GM19328 (cell line): ENCODE results near the gene NSRP1.
"Not testable (repeated sequence)": the region's sequence is repeated elsewhere in the genome, so short reads cannot be mapped to it uniquely, and the experiment has no call there.

Source experiments
- ATAC-seq: cut with Tn5 transposase; IDR thresholded peaks from one replicate; pipeline ENCODE4 v1.9.1; 2021; ENCODE audit warnings: mild to moderate bottlenecking, moderate library complexity; ENCODE audit not compliant: unreplicated experiment

The NSRP1 gene

DNA sequence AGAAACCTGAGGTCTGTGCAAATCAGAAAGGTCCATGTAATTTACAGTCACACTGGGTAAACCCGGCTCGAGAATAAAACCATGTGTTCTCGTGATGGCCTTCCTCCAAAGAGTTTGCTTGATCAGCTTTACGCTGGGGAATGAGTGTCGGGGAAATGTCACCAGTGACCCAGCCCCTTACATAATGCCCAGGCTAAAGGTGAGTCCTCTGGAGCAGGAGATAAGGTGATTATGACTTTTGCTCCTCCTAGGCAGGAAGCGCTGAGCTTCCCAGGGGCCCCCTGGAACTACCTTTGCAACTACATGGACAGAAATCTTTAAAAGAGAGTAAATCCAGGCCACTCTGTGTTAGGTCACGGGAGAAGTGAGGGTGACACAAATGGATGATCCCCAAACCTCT, 103.2 kb downstream of the NSRP1 start:
- no peak for ATAC-seq

DNA sequence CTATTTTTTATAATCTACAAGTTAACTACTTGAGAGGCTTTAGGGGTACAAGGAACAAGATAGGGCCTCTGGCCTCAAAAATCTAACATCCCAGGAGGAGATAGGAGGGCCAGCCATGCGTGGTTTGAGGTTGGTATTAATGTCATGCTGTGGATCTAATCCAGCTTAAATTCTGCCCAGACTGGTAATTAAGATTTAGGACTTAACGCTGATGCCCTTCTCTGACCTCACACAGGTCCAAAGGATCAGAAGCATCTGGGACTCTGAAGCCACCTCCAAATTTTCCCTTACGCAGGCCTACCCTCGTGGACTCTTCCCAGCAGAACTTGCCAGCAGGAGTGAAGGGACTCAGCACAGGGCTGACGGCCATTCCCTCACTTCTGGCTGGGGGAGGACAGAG, 103.8 kb downstream of the NSRP1 start:
- ATAC-seq = no peak

DNA sequence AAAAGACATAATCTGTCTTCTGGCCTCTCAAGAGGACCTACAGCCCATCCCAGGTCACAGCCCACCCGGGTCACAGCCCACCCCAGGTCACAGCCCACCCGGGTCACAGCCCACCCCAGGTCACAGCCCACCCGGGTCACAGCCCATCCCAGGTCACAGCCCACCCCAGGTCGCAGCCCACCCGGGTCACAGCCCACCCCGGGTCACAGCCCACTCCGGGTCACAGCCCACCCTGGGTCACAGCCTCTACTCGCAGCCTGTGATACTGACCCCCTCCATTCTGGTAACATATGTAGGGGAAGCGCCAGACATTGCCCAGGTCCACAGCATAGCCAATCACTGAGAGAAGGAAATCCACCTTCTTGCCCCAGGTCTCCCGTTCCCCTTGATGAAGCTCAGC, 104.7 kb downstream of the NSRP1 start:
- no peak for ATAC-seq

DNA sequence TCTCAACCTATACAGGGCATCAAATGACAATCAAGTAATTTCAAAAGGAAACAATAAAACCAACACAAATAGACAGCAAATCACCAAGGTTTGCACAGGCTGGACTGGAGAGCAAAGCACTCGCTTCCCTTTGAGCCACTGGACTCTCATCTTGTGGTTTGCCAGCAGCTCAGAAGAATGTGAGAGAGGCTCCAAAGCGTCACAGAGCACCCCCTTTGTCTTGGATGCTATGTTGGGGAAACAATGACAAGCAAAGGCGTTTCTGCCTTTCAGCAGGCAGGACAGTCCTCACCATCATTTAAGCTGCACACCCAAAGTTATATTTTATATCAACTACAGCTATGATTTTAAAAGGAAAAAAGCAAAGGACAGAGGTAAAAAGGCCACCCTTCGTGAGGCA, 105.6 kb downstream of the NSRP1 start:
- ATAC-seq = no peak

DNA sequence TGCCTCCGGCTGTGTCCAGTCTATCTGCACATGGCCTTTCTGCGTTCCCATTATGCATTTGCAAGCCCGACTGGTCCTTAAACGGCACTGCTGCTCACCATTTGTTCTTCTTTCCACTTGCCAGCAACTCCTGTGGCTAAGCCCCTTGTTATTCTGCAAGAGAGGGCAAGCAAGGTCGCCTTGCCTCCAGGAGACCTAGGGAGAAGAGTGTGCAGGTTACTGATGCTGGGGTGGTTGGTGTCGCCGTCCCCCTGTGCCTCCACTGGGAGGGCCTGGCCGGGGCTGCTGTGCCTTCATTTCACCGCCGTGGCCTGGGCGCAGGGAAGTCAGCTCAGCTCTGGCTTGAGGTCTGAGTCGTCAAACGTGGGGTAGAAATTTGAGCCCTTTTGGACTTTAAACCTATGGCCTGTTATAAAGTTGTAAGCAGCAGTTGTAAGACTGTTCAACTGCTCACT, 106.1 kb downstream of the NSRP1 start:
- no peak for ATAC-seq

DNA sequence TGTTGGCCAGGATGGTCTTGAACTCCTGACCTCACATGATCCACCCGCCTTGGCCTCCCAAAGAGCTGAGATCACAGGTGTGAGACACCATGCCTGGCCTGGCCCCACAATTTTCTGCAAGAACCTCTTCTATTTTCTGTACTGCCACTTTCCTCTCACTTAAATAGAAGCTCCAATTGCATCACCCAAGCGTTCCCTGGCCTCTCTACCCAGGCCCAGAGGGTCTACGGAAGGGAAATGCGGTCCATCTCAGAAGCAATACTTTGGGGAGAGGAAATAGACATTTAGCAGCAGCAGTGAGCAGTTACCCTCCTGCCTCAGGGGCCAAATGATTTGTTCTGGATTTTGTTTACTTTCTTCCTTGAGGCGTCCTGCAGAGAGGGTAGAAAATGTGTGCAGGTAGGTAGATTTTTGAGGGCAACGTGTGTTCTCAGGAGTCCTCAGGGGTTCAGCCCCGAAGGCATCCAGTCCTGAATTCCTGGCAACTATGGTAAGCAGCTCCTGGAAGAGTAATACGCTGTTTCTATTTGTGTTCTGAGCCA, 107.9 kb downstream of the NSRP1 start:
- no peak for ATAC-seq

DNA sequence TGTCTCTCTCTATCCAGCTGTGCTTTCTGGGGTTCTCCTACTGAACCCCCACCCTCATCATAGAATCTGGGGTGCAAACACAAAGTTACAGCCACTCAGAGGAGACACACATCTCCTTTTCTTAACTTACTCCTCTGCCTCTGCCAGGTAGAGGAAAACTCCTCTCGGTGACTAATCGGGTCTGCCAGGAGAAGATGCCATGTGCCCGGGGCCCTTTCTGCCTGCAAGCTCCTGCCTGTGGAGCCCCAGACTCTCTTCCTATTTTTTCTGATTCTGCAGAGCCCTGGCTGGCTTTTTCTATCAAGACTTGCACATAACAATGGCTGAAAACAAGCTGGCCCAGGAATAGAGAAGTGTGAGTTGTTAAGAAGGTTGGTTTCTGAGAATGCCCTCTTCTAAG, 108.5 kb downstream of the NSRP1 start:
- ATAC-seq = no peak

DNA sequence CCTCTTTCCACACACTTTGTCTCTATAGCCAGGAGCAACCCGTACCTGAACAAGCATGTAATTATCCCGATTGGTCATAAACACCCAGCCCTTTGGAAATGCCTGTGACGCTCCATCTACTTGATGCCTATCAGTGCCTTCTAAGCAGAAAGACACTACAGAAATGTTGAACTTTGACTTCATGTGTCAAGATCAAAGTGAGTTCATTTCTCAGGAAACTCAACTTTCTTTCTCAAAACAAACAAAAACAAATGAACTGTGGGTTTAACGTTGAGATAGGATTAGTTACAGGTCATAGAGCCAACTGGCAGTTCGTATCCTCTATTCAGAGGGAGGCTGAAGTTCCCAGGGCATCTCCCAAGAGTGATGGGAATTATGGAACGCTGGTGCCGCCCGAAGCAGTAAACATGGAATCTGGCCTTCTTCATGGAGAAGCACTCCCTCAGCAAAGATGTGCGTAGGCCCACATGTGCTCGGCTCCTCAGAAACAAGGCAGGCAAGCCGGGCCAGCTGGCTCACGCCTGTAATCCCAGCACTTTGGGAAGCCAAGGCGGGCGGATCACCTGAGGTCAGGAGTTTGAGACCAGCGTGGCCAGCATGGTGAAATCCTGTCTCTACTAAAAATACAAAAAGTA, 109.4 kb downstream of the NSRP1 start:
- ATAC-seq = no peak

DNA sequence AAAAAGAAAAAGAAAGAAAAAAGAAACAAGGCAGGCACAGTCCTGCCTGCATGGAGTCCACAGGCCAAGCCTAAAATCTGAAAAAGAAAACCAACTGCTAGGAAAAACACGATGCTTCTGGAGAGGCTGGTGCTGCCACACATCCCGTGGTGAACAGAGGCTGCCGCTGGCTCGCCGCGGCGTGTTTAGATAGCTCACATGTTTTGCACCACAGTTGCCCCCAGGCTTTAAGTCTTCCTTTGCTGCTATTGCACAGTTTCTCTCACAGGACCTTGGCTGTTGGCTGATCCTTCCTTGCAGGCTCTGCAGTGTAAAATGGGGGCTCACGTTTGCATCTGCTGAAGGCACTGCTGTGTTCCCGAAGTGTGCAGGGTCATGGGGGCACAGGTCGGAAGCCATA, 110.3 kb downstream of the NSRP1 start:
- no peak for ATAC-seq

DNA sequence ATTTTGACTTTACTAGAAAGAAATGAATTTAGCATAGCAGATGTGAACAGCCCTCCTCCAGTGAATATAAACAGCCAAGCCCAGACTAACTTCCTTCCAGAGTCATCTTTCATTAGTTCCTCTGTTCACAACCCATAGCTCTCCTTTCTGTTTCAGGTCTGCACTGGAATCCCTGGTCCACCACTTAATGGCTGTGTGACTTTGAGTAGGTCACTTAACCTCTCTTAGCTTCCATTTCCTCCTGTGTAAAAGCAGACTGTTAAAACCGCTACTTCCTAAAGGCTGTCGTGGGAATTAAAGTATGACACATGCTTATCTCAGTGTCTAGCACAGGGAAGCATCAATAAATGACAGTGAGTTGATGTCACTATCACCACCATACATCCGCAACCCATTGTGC, 111.4 kb downstream of the NSRP1 start:
- ATAC-seq = no peak

DNA sequence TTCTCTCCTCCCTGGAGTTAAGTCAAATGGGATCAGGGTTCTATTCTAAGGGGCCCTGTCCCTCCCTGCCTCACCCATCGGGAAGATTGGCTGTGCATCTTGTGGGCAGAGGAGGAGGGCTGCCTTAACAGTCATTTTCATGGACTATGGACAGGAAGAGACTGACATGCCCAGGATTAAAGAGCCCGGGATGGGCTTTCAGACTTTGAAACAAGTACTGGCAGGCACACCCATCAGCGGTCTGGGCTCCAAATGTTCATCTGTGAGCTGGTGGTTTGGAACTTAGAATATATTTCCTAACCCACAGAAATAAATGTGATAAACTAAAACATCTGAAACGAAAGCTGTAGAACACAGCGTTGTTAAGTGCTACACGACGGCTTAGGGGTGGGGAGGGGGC, 112.4 kb downstream of the NSRP1 start:
- no peak for ATAC-seq

DNA sequence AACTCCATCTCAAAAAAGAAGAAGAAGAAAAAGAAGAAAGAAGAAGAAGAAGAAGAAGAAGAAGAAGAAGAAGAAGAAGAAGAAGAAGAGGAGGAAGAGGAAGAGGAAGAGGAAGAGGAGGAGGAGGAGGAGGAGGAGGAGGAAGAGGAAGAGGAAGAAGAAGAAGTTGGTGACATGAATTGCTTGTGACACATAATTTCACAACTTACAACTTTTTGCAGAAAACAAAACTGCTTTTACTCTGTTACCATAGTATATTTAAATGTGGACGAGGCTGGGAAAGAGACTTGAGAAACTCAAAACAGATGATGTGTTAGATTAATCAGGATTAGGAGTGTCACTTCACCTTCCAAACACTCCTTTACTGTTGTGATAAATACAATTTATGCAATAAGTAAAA, 113.4 kb downstream of the NSRP1 start:
- ATAC-seq = not testable (repeated sequence)

DNA sequence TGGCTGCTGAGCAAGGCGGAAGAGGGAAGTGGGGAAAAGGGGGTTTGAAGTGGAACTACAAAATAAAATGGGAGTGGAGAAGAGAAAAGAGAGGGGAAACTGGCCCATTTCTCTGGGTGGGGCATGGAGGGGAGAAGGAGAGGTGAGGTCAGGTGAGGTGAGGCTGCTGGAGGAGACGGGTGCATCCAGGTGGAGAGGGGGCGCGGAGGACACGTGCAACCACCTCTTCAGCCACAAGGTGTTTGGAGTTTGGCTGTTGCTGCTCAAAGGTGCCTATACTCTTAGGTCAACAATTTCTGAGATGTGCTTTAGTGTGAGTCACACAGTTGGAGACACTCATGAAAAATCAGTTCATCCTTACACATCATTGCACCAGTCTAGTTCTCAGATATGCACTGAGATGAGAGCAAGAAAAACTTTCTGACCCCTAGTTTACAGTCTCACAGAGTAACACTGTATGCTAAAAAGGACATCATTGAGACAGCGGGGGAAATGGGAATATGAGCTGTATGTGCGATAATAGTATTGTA, 114.0 kb downstream of the NSRP1 start:
- no peak for ATAC-seq

DNA sequence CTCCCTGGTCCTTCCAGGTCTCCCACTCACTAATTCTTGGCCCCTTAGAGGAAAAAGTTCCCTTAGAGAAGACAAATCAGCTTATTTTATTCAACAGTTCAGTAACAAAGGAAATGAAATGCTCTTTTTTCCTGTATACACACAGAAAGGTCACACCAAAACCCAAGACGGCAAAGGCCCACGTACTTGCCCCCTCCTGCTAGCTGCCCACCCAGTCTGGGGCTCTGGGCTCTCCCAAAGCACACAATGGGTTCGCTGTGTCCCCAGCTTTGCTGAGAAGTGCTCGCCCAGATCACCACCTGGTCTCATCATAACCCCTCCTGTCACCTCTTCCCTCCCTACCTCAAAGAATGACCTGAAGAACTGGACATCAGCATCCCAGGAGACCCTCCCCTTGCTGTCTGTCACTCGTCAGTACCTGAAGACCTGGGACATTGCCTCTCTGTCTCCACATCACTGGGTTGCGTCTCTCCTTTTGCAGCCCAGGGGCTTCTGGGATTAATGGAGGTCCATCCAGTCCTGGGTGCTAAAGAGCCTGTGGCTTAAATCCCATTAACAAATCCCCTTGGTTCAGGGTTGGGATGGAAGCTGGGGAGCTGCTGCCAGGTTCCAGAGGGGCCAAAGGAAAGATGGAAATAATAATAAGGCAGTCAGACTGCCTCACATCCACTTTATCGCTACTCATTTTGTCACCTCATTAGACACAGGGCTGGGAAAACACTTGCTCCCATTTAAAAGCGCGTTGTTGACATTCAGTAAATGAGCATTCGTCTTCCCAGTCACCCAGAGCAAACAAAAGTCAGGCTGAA, 115.6 kb downstream of the NSRP1 start:
- no peak for ATAC-seq

DNA sequence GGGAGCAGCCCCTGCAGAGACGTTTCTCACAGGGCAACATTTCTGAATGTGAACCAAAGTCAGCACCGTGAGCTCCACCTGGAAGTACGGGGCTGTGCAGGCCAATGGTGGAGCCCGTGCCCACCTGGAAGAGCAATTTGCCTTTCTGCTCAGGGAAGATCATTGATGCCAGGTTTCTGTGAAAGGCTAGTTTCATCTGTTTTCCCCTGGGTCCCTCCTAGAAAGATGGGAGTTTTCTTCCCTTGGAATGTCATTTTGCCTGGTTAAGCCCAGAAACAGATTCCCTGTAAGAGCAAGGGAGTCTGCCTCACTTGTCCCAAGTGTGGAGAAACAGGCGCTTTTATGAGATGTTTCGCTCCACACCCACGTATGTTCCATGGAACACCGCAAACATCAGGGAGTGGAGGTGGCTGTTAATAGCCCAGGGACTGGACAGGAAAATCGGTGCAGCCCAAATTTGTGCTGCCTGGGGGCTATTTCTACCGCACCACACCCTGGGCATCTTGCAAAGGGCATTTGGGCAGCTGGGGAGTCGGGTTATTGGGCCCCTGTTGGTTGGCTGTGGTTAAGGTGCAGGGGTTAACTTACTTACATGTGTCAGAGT, 116.3 kb downstream of the NSRP1 start:
- no peak for ATAC-seq

DNA sequence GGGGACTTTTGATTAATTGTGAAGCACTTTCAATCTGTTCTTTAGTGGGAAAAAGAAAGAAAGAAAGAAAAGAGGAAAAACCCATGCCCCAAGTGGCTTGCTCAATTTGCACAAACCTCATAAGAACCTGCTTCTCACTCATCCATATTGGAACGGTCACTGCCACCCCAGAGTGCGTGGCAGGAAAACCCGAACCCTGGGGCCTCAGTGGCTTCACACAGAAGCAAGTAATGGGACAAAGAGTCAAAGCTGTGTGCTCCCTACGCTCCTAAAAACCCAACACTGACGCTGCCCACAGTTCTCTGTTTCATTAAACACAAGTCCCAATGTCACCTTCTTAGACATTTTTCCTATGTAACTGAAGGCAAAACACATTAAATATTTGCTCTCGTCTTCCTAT, 117.7 kb downstream of the NSRP1 start:
- no peak for ATAC-seq

DNA sequence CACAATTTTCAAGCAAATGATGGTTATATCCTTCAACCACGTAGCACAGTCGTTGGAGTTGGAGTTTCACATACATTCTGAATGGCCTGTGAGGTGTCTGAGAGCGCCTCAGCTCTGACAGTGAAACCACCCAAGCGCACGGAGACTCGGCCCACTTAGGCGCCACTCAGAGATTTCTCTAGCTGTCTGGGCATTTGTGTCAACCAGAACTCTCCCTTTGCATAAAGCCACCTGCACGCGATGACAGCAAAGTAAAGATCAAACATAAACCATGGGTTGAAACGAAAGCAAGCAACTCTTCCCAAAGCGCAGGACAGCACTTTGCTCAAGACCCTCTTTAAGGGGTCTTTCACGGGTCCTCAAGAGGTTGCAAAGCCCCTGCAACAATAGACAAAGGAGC, 118.3 kb downstream of the NSRP1 start:
- no peak for ATAC-seq

DNA sequence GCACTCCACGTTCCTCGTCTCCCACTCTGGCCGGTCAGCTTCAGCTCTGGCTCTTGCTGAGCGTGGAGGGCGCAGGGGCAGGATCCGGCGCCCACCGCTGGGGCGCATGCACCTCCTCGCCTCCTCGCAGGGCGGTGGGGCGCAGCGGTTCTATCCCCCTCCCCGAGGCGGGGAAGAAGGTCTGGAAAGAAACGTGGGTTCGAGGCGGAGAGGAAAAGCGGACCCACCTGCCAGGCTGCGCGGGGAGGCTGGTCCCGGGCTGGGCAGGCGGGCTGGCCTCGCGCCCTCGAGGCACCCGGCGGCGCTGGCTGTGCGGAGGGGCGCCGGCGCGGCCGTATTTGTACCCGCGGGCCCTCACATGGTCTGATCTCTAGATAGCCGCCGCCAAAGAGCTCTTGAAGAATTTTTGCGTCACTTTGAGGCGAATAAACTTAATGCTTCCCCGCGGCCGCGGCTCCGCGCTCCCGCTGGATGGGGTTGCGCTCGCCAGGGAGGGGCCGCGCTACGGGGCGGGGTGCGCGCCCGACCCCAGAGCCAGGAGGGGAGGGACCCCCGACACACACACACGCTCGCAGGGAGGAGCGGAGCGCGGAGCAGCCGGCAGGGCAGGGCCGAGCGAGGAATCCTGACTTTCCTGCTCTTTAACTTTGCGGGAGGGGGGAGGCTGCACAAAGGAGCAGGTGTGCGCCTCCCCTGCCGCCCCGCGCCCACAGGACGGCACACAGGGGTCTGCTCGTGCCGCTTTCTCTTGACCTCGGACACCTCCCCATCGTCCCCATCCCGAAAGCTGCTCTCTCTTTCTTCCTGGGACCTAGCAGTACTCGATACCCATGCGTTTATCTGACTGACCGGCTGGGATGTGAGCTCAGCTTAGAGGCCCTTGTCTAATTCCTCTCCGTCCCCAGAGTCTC, 119.0 kb downstream of the NSRP1 start, which contains the start of gene SLC6A4:
SLC6A4 (minus strand) TSS at position 312 of the 911 bp plus-strand sequence. CDS start 13,739 bp downstream, outside the sequence.
- no peak for ATAC-seq
